ENCODE measurements around the gene SKOR1.

SKOR1 gene

DNA sequence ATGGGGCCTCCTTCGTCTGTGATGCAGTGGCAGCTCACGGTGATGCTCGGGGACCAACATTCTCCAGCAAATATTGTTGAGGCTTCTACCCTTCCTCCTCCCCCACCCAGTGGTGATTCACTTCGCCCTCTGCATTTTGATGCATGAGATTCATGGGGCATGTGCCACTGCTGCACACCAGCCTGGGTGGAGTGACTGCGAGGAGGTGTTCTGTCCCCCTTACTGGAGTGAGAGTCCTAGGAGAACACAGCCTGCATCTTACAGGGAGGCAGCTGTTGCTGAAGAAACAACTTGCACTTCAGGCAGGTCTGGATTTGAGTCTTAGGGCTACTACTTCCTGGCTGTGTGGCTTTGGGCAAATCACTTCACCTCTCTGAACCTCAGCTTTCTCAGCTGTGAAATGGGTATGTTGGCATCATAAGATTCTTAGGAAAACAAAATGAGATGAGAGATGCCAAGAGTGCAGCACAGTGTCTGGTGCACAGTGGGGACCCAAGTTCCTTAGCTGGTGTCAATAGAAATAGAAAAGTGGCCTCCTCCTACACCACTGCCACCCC is 10.2 kb upstream of the SKOR1 start:
- intact Hi-C loops (cut with DNase I; ENCODE audit: low total_unique reads) = no loop called here
- peaks cover 0 to 6% (median 2%) of the 10 kb centered on the region in 4 donors for H3K4me1 ChIP-seq
- H3K9me3 ChIP-seq = peaks cover 0 to 18% (median 10%) of the 10 kb centered on the region in 3 donors
- DNase-seq = peak in 1 of 2 donors; percentile 20
- no peak overlapping the region for H3K27ac ChIP-seq
- peaks cover 5 to 11% (median 6%) of the 10 kb centered on the region in 3 donors for H3K36me3 ChIP-seq
- H3K4me3 ChIP-seq = no peak overlapping the region
- peaks cover 0 to 38% of the 10 kb centered on the region in 2 donors for H3K27me3 ChIP-seq
- TF ChIP-seq CTCF (IDR thresholded peaks at IDR 0.05) = no peak

DNA sequence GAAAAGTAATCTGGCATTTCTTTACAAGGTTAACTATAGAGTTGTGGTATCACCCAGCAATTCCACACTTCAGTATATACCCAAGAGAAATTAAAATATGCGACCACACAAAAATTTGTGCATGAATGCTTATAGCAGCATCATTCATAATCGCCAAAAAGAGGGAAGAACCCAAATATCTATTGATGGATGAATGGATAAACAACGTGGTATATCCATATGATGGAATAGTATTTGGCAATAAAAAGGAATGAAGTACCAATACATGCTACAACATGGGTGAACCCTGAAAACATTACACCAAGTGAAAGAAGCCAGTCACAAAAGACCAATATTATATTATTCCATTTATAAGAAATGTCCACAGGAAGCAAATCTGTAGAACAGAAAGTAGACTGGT is 8.6 kb upstream of the SKOR1 start:
- Histone ChIP-seq H3K9me3 (peaks cover 0 to 18% (median 10%) of the 10 kb centered on the region in 3 donors), H3K4me3 (no peak overlapping the region), H3K36me3 (peaks cover 5 to 11% (median 6%) of the 10 kb centered on the region in 3 donors), H3K27me3 (peaks cover 0 to 53% of the 10 kb centered on the region in 2 donors), H3K27ac (no peak overlapping the region), H3K4me1 (peaks cover 0 to 18% (median 8%) of the 10 kb centered on the region in 4 donors)
- no peak for DNase-seq
- intact Hi-C loops (cut with DNase I; ENCODE audit: low total_unique reads) = no loop called here
- no peak for TF ChIP-seq CTCF (IDR thresholded peaks at IDR 0.05)

DNA sequence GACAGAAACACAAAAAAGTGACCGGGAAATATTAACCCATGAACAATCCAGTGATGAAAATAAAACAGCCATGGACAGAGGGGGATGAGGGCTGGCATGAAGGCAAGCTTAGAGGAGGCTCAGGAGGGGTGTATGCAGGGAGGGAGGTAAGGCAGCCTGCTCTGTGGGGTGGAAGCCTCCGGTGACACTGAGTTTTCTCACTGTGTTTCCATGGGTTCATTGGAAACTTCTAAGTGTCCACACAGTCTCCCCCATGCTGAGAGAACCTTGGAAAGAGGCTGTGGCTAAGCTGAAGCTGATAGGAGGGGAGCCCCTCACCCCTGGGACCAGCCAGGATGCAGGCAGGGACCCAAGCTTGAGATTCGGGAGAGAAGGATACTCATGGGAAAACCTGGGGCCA is 6.8 kb upstream of the SKOR1 start:
- no peak for TF ChIP-seq CTCF (IDR thresholded peaks at IDR 0.05)
- Histone ChIP-seq H3K9me3 (peaks cover 0 to 18% (median 10%) of the 10 kb centered on the region in 3 donors), H3K4me3 (no peak overlapping the region), H3K27me3 (peaks cover 0 to 71% of the 10 kb centered on the region in 2 donors), H3K4me1 (peaks cover 0 to 30% (median 17%) of the 10 kb centered on the region in 4 donors), H3K36me3 (peaks cover 5 to 11% (median 6%) of the 10 kb centered on the region in 3 donors), H3K27ac (no peak overlapping the region)
- intact Hi-C loops (cut with DNase I; ENCODE audit: low total_unique reads) = no loop called here
- DNase-seq = peak in 1 of 2 donors; percentile 32

DNA sequence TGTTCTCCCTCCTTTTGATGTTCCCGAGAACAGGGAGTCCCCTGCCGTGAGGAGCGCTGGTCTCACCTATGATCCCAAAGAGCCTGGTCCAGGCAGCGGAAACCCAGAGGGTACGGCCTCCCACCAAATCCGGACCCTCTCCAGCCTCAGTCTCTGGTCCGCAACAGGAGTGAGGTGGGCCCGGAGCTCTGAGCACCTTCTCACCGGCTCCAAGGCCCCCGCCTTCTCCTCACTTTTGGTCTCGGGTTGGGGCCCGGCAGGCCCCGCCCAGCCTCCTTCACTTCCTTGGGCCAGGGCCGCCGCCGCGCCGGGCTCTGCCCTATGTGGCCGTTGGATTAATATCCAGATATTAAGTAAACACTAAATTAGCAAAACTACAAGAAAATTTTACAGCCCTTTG is 5.7 kb upstream of the SKOR1 start:
- no peak for DNase-seq
- Histone ChIP-seq H3K36me3 (peaks cover 5 to 11% (median 6%) of the 10 kb centered on the region in 3 donors), H3K4me1 (peaks cover 0 to 40% (median 21%) of the 10 kb centered on the region in 4 donors), H3K9me3 (peaks cover 0 to 17% (median 10%) of the 10 kb centered on the region in 3 donors), H3K27me3 (peaks cover 0 to 83% of the 10 kb centered on the region in 2 donors), H3K27ac (no peak overlapping the region), H3K4me3 (no peak overlapping the region)
- intact Hi-C loops (cut with DNase I; ENCODE audit: low total_unique reads) = no loop called here
- TF ChIP-seq CTCF (IDR thresholded peaks at IDR 0.05) = no peak

DNA sequence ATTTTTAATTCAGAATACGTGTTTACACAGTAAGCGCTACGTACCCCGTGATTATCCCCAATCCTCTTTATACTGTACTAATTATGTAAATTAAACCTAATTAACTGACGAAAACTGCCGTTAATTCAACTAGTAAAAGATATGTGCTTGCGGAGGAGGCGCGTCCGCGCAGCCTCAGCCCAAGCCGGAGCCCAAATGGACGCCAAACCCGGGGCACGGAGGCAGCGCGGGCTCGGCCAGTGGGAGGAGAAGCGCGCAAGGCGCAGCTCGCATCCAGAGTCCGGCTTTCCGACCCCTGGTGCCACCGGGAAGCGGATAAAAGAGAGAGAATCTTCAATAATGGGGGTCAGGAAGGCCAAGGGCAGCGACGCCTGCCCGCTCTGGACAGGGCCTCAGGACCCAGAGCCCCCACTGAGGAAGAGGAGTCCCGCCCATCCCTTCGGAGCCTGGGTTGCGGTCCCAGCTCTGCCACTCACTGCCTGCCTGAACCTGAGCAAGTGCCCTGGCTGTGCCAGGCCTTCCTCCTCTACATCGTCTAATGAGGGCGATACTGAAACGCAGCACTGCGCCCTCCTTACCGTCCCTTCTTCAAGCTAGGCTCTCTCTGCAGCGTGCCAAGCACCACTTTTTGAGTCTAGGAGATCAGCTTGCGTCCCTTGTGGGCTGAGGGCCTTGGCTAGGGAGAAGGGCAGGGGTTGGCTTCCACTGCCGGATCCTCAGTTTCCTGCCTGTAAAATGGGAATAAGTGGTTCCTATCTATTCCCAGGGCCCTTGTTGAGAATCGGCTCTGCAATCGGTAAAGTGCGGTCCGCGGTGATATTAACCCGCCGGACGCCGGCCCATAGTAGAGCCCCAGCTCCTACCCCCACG is 5.0 kb upstream of the SKOR1 start:
- no peak for TF ChIP-seq CTCF (IDR thresholded peaks at IDR 0.05)
- Histone ChIP-seq H3K27me3 (peaks cover 0 to 89% of the 10 kb centered on the region in 2 donors), H3K4me1 (peaks cover 0 to 47% (median 28%) of the 10 kb centered on the region in 4 donors), H3K9me3 (peaks cover 0 to 10% (median 5%) of the 10 kb centered on the region in 3 donors), H3K36me3 (peaks cover 2 to 7% (median 5%) of the 10 kb centered on the region in 3 donors), H3K4me3 (no peak overlapping the region), H3K27ac (no peak overlapping the region)
- no peak for DNase-seq
- intact Hi-C loops (cut with DNase I; ENCODE audit: low total_unique reads) = no loop called here

All from tibial artery (tissue), 4 donors.